GM23338 (cell line): ENCODE measurements around the gene MEGF6. TPM values are rescaled to one million over a fixed set of nuclear protein-coding genes. Genes with fewer than 3 reads are reported as not detected.

Experiments
- ATAC-seq: fragments of 200-7000 bp; cut with Tn5 transposase; 3 replicates; pipeline ENCODE4 v1.9.1; 2020
- DNase-seq: peaks from one replicate; pipeline ENCODE4 v3.0.0-alpha.2; 2015; ENCODE audit warnings: low spot score
- H2AFZ ChIP-seq: fragments of 200-600 bp; sonication (generic); 2 replicates; pipeline ENCODE4 v1.8.0; 2016; ENCODE audit warnings: antibody characterized with exemption, mild to moderate bottlenecking, moderate library complexity
- H3F3A ChIP-seq: fragments of 200-600 bp; sonication (generic); replicated peaks from 2 replicates; pipeline ENCODE4 v1.8.0; 2017; ENCODE audit warnings: antibody characterized with exemption, mixed run types, low read depth
- H3K27ac ChIP-seq: fragments of 200-600 bp; sonication (generic); 2 replicates; pipeline ENCODE4 v1.6.1; 2016; ENCODE audit warnings: low read depth
- H3K27me3 ChIP-seq: fragments of 200-600 bp; sonication (generic); 2 replicates; pipeline ENCODE4 v1.8.0; 2016; ENCODE audit warnings: mild to moderate bottlenecking, mixed run types, moderate library complexity; ENCODE audit not compliant: insufficient read depth
- H3K36me3 ChIP-seq: fragments of 200-600 bp; sonication (generic); 2 replicates; pipeline ENCODE4 v1.8.0; 2016; ENCODE audit warnings: mild to moderate bottlenecking; ENCODE audit not compliant: insufficient read depth
- H3K4me1 ChIP-seq: fragments of 200-600 bp; sonication (generic); 2 replicates; pipeline ENCODE4 v1.8.0; 2016; ENCODE audit warnings: mild to moderate bottlenecking, moderate library complexity; ENCODE audit not compliant: insufficient read depth
- H3K4me2 ChIP-seq: fragments of 200-600 bp; sonication (generic); 2 replicates; pipeline ENCODE4 v1.7.1; 2017; ENCODE audit warnings: mixed run types
- H3K4me3 ChIP-seq: fragments of 200-600 bp; sonication (generic); 2 replicates; pipeline ENCODE4 v1.6.1; 2016; ENCODE audit warnings: mixed run types
- H3K79me2 ChIP-seq: fragments of 200-600 bp; sonication (generic); replicated peaks from 2 replicates; pipeline ENCODE4 v1.8.0; 2017; ENCODE audit warnings: mild to moderate bottlenecking; ENCODE audit not compliant: insufficient read depth
- H3K9me2 ChIP-seq: fragments of 200-600 bp; sonication (generic); 2 replicates; pipeline ENCODE4 v1.8.0; 2017; ENCODE audit not compliant: insufficient read depth
- H4K20me1 ChIP-seq: fragments of 200-600 bp; sonication (generic); replicated peaks from 2 replicates; pipeline ENCODE4 v1.8.0; 2017; ENCODE audit warnings: mild to moderate bottlenecking; ENCODE audit not compliant: insufficient read depth
- H3K27ac Mint-ChIP-seq: 2 replicates; pipeline ENCODE4 v1.8.0; 2020; ENCODE audit warnings: inconsistent platforms, mild to moderate bottlenecking, moderate library complexity, mixed read lengths
- H3K27me3 Mint-ChIP-seq: 3 replicates; pipeline ENCODE4 v1.8.0; 2022; ENCODE audit warnings: low read depth, mild to moderate bottlenecking, moderate library complexity, mixed read lengths, inconsistent platforms; ENCODE audit not compliant: insufficient read depth, poor library complexity
- H3K36me3 Mint-ChIP-seq: 3 replicates; pipeline ENCODE4 v1.8.0; 2021; ENCODE audit warnings: low read depth, mild to moderate bottlenecking, inconsistent platforms, moderate library complexity, mixed read lengths
- H3K4me1 Mint-ChIP-seq: 3 replicates; pipeline ENCODE4 v1.8.0; 2020; ENCODE audit warnings: mild to moderate bottlenecking, inconsistent platforms, mixed read lengths
- H3K4me3 Mint-ChIP-seq: 3 replicates; pipeline ENCODE4 v1.8.0; 2021; ENCODE audit warnings: moderate library complexity, mild to moderate bottlenecking, inconsistent platforms, mixed read lengths
- H3K9me3 Mint-ChIP-seq: 3 replicates; pipeline ENCODE4 v1.8.0; 2020; ENCODE audit warnings: moderate library complexity, mild to moderate bottlenecking, inconsistent platforms, mixed read lengths
- CREB1 ChIP-seq: fragments of 250-450 bp; sonication (Bioruptor Pico); IDR thresholded peaks from 2 replicates; pipeline ENCODE4 v1.5.0; 2020; ENCODE audit warnings: low read depth, mild to moderate bottlenecking, moderate library complexity
- CTCF ChIP-seq, 2 experiments: fragments of 200-600 bp in 1 of 2; sonication (generic) in 1 of 2; conservative IDR thresholded peaks; 2 replicates each; pipeline versions ENCODE4 v1.5.1 to v1.6.1; 2016 to 2017; ENCODE audit warnings: antibody characterized with exemption in 2 of 2, low read depth in 2 of 2, mild to moderate bottlenecking in 2 of 2, moderate library complexity in 1 of 2
- EZH2 ChIP-seq: fragments of 200-600 bp; sonication (generic); IDR thresholded peaks from one replicate; pipeline ENCODE4 v1.8.0; 2017; ENCODE audit warnings: antibody characterized with exemption, mild to moderate bottlenecking, low read depth; ENCODE audit not compliant: unreplicated experiment
- EZH2phosphoT487 ChIP-seq: fragments of 200-600 bp; sonication (generic); IDR thresholded peaks from one replicate; pipeline ENCODE4 v1.8.1; 2018; ENCODE audit warnings: antibody characterized with exemption; ENCODE audit not compliant: unreplicated experiment
- JUNB ChIP-seq: IDR thresholded peaks from one replicate; pipeline ENCODE4 v1.6.1; 2016; ENCODE audit warnings: antibody characterized with exemption; ENCODE audit not compliant: unreplicated experiment
- NANOG ChIP-seq: IDR thresholded peaks from 2 replicates; pipeline ENCODE4 v1.6.1; 2016; ENCODE audit warnings: antibody characterized with exemption, borderline replicate concordance
- POLR2AphosphoS5 ChIP-seq: IDR thresholded peaks from 2 replicates; pipeline ENCODE4 v1.6.1; 2016; ENCODE audit warnings: antibody characterized with exemption, low read depth
- STAT1 ChIP-seq: IDR thresholded peaks from one replicate; pipeline ENCODE4 v1.6.1; 2016; ENCODE audit warnings: antibody characterized with exemption; ENCODE audit not compliant: unreplicated experiment
- ZNF114 ChIP-seq: fragments of 250-450 bp; sonication (Bioruptor Pico); IDR thresholded peaks from 2 replicates; pipeline ENCODE4 v1.5.0; 2020; ENCODE audit warnings: mild to moderate bottlenecking, moderate library complexity
- ZNF331 ChIP-seq: fragments of 250-450 bp; sonication (Bioruptor Pico); IDR thresholded peaks from 2 replicates; pipeline ENCODE4 v1.5.0; 2020; ENCODE audit warnings: low read depth, mild to moderate bottlenecking, moderate library complexity
- polyA plus RNA-seq: library from polyadenylated mRNA; unstranded; fragments of >200 nt; fragmentation: Nextera tagmentation; extraction: Ambion mirVana; gene quantifications from 2 replicates; pipeline ENCODE4 v1.2.1, GENCODE V29; 2016
- total RNA-seq: library from RNA; depleted of rRNA; stranded (reverse); fragments of >200 nt; shearing (Covaris generic); gene quantifications from 2 replicates; pipeline ENCODE4 v1.2.3, GENCODE V29; 2014
- TF ChIP-seq, protein P1 (sequence below): IDR thresholded peaks from 2 replicates; pipeline ENCODE4 v1.6.1; 2016; ENCODE audit warnings: antibody characterized with exemption
- TF ChIP-seq, protein P2 (sequence below): IDR thresholded peaks from one replicate; pipeline ENCODE4 v1.6.1; 2018; ENCODE audit warnings: antibody characterized with exemption; ENCODE audit not compliant: unreplicated experiment
- TF ChIP-seq, protein P3 (sequence below): fragments of 250-450 bp; sonication (Bioruptor Pico); IDR thresholded peaks from 2 replicates; pipeline ENCODE4 v1.5.0; 2020; ENCODE audit warnings: mild to moderate bottlenecking, moderate library complexity

MEGF6 gene
- total and polyA plus RNA-seq, 2 experiments from 2014 or later = 4.0 to 21.4 TPM

- Histone ChIP-seq H3K4me3 (no peak overlapping the region), H4K20me1 (no peaks in the 10 kb centered on the region), H3K79me2 (no peaks in the 10 kb centered on the region), H3K4me1 (no peaks in the 10 kb centered on the region), H3K9me2 (no peaks in the 10 kb centered on the region), H2AFZ (no peak overlapping the region), H3F3A (no peaks in the 10 kb centered on the region), H3K27ac (no peak overlapping the region), H3K27me3 (no peaks in the 10 kb centered on the region), H3K4me2 (no peak overlapping the region), H3K36me3 (no peaks in the 10 kb centered on the region)
- no peak overlapping the region for H3K4me3 Mint-ChIP-seq
- H3K9me3 Mint-ChIP-seq = no peaks in the 10 kb centered on the region
- H3K27me3 Mint-ChIP-seq = peaks cover 2% of the 10 kb centered on the region
- no peak for TF ChIP-seq JUNB
- TF ChIP-seq EZH2phosphoT487 = no peak
- no peak for TF ChIP-seq CTCF (conservative IDR thresholded peaks at IDR 0.05; ENCODE audit: low read depth in 2 of 2)
- no peak for TF ChIP-seq STAT1
- TF ChIP-seq ZNF331 (CRISPR knock-in tag) = no peak
- TF ChIP-seq NANOG = no peak
- no peak for TF ChIP-seq POLR2AphosphoS5
- TF ChIP-seq, protein P1, sequence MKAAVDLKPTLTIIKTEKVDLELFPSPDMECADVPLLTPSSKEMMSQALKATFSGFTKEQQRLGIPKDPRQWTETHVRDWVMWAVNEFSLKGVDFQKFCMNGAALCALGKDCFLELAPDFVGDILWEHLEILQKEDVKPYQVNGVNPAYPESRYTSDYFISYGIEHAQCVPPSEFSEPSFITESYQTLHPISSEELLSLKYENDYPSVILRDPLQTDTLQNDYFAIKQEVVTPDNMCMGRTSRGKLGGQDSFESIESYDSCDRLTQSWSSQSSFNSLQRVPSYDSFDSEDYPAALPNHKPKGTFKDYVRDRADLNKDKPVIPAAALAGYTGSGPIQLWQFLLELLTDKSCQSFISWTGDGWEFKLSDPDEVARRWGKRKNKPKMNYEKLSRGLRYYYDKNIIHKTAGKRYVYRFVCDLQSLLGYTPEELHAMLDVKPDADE = no peak
- TF ChIP-seq, protein P2, sequence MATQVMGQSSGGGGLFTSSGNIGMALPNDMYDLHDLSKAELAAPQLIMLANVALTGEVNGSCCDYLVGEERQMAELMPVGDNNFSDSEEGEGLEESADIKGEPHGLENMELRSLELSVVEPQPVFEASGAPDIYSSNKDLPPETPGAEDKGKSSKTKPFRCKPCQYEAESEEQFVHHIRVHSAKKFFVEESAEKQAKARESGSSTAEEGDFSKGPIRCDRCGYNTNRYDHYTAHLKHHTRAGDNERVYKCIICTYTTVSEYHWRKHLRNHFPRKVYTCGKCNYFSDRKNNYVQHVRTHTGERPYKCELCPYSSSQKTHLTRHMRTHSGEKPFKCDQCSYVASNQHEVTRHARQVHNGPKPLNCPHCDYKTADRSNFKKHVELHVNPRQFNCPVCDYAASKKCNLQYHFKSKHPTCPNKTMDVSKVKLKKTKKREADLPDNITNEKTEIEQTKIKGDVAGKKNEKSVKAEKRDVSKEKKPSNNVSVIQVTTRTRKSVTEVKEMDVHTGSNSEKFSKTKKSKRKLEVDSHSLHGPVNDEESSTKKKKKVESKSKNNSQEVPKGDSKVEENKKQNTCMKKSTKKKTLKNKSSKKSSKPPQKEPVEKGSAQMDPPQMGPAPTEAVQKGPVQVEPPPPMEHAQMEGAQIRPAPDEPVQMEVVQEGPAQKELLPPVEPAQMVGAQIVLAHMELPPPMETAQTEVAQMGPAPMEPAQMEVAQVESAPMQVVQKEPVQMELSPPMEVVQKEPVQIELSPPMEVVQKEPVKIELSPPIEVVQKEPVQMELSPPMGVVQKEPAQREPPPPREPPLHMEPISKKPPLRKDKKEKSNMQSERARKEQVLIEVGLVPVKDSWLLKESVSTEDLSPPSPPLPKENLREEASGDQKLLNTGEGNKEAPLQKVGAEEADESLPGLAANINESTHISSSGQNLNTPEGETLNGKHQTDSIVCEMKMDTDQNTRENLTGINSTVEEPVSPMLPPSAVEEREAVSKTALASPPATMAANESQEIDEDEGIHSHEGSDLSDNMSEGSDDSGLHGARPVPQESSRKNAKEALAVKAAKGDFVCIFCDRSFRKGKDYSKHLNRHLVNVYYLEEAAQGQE = no peak
- no peak for TF ChIP-seq EZH2
- TF ChIP-seq ZNF114 (CRISPR knock-in tag) = no peak
- no peak for TF ChIP-seq CREB1 (CRISPR knock-in tag)
- TF ChIP-seq, protein P3, sequence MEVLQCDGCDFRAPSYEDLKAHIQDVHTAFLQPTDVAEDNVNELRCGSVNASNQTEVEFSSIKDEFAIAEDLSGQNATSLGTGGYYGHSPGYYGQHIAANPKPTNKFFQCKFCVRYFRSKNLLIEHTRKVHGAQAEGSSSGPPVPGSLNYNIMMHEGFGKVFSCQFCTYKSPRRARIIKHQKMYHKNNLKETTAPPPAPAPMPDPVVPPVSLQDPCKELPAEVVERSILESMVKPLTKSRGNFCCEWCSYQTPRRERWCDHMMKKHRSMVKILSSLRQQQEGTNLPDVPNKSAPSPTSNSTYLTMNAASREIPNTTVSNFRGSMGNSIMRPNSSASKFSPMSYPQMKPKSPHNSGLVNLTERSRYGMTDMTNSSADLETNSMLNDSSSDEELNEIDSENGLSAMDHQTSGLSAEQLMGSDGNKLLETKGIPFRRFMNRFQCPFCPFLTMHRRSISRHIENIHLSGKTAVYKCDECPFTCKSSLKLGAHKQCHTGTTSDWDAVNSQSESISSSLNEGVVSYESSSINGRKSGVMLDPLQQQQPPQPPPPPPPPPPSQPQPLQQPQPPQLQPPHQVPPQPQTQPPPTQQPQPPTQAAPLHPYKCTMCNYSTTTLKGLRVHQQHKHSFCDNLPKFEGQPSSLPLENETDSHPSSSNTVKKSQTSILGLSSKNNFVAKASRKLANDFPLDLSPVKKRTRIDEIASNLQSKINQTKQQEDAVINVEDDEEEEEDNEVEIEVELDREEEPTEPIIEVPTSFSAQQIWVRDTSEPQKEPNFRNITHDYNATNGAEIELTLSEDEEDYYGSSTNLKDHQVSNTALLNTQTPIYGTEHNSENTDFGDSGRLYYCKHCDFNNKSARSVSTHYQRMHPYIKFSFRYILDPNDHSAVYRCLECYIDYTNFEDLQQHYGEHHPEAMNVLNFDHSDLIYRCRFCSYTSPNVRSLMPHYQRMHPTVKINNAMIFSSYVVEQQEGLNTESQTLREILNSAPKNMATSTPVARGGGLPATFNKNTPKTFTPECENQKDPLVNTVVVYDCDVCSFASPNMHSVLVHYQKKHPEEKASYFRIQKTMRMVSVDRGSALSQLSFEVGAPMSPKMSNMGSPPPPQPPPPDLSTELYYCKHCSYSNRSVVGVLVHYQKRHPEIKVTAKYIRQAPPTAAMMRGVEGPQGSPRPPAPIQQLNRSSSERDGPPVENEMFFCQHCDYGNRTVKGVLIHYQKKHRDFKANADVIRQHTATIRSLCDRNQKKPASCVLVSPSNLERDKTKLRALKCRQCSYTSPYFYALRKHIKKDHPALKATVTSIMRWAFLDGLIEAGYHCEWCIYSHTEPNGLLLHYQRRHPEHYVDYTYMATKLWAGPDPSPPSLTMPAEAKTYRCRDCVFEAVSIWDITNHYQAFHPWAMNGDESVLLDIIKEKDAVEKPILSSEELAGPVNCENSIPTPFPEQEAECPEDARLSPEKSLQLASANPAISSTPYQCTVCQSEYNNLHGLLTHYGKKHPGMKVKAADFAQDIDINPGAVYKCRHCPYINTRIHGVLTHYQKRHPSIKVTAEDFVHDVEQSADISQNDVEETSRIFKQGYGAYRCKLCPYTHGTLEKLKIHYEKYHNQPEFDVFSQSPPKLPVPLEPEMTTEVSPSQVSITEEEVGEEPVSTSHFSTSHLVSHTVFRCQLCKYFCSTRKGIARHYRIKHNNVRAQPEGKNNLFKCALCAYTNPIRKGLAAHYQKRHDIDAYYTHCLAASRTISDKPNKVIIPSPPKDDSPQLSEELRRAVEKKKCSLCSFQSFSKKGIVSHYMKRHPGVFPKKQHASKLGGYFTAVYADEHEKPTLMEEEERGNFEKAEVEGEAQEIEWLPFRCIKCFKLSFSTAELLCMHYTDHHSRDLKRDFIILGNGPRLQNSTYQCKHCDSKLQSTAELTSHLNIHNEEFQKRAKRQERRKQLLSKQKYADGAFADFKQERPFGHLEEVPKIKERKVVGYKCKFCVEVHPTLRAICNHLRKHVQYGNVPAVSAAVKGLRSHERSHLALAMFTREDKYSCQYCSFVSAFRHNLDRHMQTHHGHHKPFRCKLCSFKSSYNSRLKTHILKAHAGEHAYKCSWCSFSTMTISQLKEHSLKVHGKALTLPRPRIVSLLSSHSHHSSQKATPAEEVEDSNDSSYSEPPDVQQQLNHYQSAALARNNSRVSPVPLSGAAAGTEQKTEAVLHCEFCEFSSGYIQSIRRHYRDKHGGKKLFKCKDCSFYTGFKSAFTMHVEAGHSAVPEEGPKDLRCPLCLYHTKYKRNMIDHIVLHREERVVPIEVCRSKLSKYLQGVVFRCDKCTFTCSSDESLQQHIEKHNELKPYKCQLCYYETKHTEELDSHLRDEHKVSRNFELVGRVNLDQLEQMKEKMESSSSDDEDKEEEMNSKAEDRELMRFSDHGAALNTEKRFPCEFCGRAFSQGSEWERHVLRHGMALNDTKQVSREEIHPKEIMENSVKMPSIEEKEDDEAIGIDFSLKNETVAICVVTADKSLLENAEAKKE = no peak
- H3K36me3 Mint-ChIP-seq = peaks cover 2% of the 10 kb centered on the region; the same call in 1 of the 3 replicates
- ATAC-seq (no peak), DNase-seq (no peak)
- H3K4me1 Mint-ChIP-seq = no peaks in the 10 kb centered on the region
- H3K27ac Mint-ChIP-seq = no peak overlapping the region
These were observed 94.2 kb downstream of the MEGF6 start for GRCh38 chr1:3516911-3517675.
